GM18873 (cell line): Measurements from ENCODE around the gene LY6G6F.

Experiments
- ATAC-seq: cut with Tn5 transposase; IDR thresholded peaks from one replicate; pipeline ENCODE4 v1.9.1; 2021; ENCODE audit warnings: mild to moderate bottlenecking, moderate library complexity, moderate number of reproducible peaks; ENCODE audit not compliant: unreplicated experiment, low FRiP score

LY6G6F gene

DNA sequence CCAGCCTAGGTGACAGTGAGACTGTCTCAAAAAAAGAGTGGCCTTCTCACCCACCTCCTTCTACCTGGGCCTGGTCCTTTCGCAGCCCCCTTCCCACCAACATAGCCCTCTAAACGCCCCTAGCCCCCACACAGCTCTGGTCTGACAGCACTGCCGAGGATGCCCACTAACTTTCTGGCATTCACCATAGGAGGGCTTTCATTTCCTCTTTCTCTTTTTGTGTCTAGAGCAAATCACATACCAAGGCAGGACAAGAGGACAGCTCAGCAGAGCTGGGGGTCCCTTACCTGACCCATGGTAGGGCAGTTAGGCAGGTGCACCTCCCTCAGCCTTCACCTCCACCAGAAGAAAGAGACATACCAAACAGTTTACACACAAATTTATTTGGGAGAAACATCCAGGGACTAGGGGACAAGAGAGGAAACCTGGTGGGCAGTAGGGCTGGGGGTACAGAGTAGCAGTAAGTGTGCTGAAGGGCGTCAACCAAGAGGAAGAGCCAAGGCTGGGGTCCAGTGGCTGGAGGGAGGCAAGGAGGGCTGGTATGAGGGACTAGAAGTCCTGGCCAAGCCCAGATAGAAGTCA, 30.3 kb upstream of the LY6G6F start:
- no peak for ATAC-seq

DNA sequence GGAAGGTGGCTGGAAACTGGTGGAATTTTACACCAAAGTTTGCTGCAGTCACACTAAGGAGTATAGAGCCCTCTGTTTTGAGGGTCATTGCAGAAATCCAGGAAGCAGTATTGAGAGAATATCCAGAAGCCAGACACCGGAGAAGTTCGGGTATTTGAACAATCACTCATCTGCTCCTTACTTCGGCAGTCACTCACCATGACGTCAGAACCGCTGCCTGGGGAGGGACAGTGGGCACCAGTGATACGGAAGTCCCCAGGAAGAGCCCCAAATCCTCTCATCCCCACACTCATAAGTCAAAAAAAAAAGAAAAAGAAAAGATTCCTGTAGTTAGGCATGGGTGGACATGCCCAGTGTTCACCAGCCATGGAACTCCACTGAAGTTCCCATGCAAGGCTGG, 29.8 kb upstream of the LY6G6F start:
- no peak for ATAC-seq

DNA sequence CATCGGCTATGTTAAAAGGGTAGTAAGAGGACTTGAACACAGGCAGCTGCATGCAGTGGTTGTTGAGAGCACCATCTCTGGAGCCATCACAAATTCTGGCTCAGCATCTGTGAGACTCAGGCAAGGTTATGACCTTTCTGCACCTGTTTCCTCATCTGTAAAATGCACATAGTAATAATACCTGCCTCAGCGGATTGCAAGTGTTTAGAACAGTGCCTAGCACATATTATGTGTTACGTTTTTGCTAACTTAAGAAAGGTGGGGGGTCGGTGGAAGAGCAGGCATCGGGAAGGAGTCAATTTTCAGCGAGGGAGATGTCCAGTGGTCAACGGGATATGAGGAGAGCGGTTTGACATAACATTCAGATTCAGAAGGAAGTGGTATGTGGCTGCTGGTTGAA, 28.7 kb upstream of the LY6G6F start:
- ATAC-seq = no peak

DNA sequence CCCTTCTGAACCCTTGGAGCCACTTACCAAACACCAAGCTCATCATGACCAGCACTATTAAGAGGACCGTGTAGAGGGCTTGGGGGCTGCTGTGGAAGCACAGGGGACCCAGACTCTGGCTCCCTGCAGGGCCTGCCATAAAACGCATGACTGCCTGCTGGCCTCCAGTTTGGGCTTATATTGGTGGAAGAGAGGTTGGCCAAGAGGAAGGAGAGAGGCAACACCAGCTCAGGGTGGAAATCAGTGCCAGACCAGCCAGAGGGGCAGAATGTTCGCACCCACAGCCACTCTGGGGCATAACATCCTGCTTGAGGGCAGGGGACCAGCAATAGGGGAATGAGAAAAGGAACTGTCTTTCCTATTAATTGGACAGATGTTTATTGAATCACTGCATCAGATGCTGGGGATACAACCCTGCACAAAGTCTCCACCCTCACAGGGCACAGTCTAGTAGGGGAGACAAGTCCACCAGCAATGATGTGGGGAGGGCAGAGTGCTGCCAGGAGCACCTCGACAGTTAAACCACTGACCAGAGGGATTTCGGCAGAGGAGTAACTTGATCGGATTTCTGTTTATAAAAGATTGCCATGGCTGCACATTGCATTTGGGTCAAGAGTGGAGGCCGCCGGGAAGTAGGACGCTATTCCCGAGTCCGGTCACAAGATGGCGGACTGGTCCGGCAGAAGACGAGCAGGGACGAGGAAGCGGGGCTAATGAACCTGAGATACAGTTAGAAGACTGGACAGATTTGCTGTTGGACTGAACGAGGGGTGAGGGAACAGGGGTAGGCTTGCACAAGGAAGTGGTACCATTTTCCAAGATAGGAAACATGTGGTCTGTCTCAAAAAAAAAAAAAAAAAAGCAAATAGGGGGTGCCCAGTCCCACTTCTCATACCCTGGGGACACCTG, 26.2 kb upstream of the LY6G6F start, which contains the start of gene LY6G5C:
LY6G5C (minus strand) TSS at position 842 of the 909 bp plus-strand sequence; CDS start at position 148, 694 bp downstream.
- ATAC-seq = no peak

DNA sequence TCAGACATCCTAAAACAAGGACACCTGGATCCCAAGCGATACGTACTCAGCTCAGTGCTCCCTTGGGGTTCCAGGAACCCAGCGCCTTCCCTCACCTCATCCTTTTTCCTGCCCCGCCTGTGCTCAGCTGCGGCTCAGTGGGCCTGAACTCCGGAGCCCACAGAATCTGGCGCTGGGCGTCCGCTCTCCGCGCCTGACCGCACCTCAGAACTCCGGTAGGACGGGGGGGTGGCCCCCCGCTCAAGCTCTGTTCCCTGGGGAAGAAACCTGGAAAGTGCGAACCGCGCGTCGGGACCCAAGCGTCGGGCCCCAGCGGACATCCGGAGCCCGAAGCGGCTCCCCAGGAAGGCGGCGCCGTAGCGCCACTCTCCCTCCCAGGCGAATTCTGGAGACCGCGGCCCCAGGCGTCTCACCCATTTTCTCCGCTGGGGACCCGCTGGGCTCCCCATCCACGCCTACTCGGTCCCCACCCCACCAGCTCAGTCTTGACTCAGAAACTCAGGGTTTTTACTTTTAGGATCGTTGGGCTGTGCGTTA, 25.5 kb upstream of the LY6G6F start:
- ATAC-seq = no peak

DNA sequence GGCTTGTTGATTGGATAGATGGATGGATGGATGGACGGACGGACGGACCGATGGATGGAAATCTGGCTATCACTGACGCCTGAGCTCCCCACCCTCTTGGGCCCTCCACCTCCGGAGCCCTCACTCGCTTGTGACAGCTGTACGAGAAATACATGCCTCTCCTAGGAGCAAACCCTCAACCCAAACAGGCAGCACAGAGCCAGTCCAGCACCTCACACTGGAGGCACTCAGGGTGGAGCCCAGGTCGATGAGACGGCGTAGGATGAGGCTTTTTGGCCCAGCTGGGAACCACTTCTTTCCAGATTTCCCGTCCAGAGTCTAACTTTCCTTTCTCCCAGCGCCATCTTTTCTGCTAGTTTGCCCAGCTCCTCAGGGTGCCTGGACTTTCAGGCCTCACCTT, 23.1 kb upstream of the LY6G6F start:
- ATAC-seq = no peak

DNA sequence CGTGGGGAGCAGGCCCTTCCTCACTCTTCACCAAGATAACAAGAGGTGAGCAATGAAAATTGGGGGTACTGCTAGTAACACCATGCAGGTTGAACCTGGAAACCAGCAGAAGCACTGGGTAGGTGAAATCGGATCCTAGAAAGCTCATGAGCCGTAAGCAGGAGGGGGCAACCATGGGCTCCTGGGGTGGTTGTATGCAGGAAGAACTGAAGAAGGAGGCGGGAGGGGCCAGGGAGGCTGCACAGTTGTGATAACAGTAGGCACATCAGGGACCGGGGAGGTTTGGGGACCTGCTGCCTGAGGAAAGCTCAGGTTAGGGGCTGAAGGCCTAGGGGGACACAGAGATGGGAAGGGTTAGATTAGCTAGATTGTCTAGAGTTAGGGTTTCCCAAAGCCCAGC, 20.2 kb upstream of the LY6G6F start:
- no peak for ATAC-seq

DNA sequence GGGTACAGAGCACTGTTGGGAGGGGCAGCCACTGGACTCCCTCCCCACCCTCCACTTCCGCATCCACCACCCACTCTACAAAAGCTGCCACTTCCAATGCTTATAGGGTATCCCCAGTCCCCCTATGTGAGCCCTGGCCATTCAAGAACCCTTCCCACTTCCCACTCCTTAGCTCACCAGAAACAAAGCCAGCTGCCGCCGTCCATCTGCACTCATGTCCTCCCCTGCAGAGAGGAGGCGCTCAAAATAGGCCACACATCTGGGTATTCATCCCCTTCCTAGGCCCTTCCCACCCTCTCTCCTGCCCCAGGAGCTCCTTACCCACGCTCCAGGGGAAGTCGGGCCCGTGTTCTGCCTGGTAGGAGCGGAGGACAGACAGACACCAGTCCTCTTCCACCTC, 19.3 kb upstream of the LY6G6F start:
- ATAC-seq = no peak

DNA sequence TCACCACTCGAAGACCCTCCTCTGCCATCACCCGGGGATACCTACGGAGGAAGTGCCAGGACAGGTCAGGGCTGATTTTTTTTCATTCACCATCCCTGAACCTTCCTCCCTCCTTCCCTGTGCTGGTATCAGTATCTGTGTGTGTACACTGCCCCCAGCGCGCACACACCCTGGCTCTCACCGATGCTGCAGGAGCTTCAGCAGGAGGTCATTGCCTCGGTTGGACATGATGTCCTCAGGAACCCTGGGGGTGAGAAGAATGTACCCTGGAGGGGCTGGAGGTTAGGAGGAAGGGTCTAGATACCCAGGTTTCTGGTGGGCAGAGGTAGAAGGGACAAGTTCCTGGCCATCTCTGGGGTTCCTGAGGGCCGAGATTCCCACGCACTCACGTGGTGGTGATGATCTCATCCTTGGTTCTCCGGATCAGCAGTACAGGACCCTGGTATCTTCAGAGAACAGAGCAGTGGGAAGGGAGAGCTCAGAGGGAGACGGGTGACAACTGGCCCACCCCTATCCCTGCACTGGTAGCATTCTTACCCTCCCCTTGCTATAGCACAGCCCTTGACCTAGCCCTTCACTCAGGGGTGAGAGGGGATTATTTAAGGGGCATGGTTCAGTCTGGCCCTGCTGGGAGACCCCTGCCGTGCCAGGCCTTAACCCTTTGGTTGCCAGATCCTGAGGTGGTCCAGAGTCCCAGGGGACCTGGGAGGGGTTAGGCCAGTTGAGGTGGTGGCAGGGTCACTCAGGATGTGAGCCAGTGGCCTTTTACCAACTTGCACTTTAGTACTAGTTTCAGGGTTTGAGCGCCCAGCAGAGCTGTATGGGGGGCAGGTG, 18.6 kb upstream of the LY6G6F start:
- no peak for ATAC-seq

DNA sequence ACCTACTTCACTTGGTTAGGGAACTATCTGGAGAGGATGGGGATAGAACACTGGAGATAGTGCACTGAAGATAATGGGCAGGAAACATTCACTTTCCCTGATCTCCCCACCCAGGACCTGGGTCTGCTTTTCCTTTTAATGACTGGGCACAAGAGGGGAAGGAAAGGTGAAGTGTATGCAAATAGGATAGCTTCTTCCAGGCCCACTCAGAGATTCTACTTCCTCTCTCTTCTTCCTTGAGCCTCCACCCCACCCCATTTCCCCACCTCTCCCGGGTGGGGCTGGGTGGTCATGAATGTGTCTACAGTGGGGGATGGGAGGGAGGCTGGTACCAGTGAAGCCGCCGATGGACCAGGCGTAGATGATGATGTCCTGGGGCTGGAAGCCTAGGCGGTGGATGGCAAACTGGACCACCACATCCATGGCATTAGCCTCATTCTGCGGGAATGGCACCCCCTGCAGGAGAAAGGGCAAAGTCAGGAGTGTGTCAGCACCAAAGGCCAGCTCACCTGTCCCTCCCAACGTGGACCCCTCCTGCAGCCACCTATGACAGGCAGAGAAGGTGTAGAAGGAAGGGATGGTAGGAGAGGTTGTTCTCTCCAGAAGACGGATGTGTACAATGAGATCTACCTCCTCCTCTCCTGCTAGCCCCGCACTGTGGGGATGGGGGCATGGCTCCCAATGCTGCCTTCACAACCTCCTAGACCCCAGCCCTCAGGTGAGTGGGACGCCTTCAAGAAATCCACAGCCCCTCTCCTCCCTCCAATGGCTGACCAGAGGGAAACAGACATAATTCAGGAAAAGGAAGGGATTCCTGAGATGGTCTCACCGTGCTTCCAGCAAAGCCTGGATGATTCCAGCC, 17.2 kb upstream of the LY6G6F start:
- ATAC-seq = no peak

DNA sequence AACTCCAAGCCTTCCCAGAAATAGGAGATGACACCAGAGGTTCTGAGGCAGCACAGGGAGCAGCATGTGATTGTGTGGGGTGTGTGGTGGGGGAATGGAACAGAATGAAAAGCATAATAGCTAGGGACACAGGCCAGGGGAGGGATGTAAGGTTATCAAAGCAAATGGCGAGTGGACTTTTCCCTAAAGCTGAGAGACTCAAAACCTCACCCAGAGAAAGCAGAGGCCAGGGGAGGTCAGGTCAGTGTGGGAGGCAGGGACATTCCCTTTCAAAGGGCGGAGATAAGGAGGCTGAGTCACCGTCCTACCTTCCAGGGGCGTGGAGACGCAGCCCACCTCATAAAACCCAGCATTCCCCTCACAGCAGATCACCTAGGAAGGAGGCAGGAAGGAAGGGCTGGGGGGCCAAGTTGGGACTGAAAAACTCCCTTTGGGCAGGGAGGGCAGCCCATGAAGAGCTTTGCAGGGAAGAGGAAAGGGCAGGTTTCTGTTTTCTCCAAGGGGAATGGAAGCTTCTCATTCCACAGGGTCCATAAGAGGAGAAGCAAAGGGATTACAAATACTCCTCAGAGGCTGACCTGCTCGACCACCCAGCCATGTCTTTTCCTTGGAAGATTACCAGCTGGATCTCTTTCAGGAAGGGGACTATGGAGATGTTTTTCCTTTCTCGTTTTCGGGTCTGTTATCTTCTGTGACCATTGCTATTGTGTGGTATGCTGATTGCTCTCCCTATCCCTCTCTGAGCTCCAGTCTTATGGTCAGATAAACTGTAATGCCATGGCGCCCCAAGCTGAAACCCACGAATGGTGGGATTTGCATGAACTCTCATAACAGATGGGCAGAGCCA, 16.2 kb upstream of the LY6G6F start:
- ATAC-seq = no peak

DNA sequence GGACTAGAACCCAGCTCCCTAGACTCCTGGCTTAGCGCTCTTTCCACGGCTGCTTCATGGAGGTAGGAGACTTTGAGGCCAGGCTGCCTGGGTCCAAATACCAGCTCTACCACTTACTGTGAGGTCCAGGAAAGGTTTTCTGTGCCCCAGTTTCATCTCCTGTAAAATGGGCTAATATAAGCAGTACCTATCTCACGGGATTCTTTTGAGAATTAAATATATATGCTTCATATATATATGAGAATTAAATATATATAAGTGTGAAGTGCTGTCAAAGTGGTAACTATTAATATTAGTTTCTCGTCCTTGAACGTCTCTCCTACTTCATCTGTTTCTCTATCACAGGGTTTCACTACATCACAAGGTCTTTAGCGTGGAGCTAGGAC, 15.6 kb upstream of the LY6G6F start:
- no peak for ATAC-seq

DNA sequence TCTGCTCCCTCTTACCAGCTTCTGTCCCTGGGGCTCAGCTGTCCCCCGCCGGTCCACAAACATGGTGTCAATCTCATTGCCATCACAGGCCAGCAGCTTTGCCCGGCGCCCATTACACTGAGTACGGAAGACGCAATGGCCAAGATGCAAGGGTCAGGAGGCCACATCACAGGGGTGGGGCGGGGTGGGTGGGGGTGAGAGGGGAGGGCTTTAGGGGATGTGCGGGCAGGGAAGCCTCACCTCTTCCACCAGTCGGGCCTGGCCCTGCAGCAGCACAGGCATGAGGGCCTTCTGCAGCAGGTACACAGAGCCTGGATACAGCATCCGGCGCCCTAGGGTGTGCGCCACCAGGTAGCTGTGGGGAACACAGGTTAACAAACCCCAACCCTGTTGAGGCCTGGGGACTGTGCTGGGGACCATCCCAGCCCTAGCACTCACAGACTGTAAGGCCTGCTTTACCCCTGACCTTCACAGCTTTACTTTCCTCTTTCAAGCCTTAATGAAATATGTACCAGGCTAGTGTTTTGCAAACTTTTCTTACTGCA, 15.0 kb upstream of the LY6G6F start:
- ATAC-seq = no peak

DNA sequence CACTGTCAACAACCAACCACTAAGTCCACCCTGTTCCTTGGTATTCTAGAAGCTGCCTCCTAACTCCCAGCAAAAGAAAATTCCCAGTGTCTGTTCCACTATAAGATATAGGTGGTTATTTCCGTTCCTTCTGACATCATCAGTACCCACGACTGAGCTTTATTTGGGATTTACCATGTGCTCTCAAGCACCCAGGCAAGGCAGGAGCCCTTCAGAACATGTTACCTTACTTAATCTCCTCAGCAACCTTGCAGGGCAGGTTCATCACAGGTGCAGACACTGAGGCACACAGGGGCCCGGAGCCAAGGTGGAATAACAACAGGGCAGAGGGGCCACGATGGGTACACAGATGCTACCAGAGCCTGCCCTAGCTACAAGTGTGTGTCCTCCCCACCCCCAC, 14.3 kb upstream of the LY6G6F start:
- no peak for ATAC-seq

DNA sequence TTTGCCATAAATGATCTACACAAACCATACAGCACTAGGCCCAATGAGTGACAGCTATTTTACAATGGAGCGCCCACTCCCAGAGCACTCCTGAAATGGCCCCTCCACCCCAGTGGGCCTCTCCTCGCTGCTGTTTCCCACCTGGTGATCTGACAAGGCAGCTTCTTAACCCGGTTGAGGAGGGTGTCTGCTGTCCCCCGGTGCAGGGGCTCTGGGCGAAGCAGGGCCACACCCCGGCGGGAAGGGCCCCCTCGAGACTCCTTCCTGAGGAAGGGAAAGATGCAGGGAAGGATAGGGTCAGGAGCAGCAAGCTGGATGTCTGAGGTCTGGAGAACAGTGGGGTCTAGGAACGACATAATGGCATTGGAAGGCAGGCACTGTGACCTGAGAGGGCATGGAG, 13.8 kb upstream of the LY6G6F start:
- ATAC-seq = no peak

DNA sequence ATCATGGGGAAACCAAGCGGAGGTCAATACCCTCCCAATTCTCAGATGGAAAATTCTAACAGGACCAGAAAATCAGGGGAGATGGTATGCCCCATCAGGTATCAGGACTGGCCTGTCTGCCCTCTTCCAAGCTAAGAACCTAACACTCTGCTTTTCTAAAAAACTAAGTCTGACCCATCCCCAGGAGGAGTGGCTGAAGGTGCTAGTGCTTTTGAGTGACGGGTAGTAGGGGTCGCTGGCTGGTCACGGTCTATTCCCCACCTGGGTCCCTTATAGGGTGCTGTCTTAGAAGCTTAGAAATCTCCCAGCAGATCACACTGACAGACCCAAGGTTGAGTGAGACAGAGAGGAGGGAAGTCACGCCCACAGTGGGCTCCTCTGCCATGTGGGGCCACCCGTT, 13.1 kb upstream of the LY6G6F start:
- ATAC-seq = no peak

DNA sequence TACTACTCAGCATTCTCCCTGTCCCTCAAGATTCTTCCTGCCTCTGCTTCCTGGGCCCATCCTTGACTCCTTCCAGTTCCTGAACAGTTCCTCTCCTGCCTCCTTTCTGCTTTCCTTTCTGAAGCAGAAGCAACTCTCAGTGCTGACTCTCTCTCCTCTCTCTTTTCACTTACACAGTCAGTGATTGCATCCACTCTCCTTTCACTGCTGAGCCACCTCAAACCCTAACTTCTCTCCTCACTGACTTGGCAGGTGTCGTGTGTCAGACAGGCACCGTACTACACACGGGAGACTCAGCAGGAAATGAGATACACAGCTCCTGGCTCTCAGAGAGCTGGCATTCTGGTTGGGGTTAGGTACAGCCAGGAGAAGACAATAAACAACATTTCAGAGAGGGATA, 9.1 kb upstream of the LY6G6F start:
- no peak for ATAC-seq

DNA sequence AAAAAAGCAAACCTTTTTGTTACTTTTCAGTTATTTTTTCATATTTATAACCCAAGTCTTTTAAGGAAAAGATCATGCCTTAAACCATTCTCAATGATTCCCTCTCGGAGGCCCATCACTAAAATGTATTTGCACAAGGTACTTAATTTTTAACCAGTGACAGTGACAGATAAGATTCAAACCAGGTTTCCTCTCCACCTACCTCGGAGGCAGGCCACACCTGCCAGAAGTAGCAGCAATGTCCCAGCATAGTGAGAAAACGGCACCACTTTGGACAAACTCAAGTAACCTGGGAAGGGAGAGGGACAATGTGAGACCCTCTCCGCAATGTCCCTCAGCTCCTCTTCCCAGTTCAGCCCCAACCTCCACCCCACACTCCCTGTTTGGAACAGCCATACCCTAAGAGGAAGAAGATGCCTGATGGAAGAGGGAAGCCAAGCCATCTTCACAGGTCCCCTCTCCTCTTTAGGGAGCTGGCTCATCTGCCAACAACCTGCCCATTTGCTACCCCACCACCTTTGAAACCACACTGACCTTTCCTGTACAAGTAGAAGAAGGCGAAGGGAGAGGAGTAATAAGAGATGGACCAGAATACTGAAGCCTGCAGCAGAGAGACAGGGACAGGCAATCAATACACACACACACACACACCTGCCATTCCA, 5.8 kb upstream of the LY6G6F start:
- ATAC-seq = no peak
